B cell (primary cell): Measurements from ENCODE around the gene ISG15. TPM values are rescaled to one million over a fixed set of nuclear protein-coding genes. Genes with fewer than 3 reads are reported as not detected.
A peak's percentile ranks its signal among the peaks of the same experiment; 100 is the strongest.

Source experiments
- ATAC-seq: fragments of 200-7000 bp; cut with Tn5 transposase; one replicate; pipeline ENCODE4 v1.10.0; 2021; ENCODE audit warnings: low read depth, mild to moderate bottlenecking, moderate number of reproducible peaks, moderate library complexity
- CTCF ChIA-PET: fragments of 350-600 bp; sonication (Branson Sonifier 250); formaldehyde crosslinking; loops from one replicate; lab custom pipeline; 2021; ENCODE audit warnings: antibody characterized with exemption, inconsistent platforms; lab: Charles Lee
- POLR2A ChIA-PET: fragments of 350-600 bp; sonication (Branson Sonifier 250); formaldehyde crosslinking; loops from one replicate; lab custom pipeline; 2021; ENCODE audit warnings: antibody characterized with exemption; lab: Charles Lee
- DNase-seq: peaks from one replicate; pipeline ENCODE4 v3.0.0; 2013
- H2AFZ ChIP-seq: 2 replicates; pipeline ENCODE4 v1.6.1; 2012; ENCODE audit warnings: mild to moderate bottlenecking, low read depth, low read length; ENCODE audit not compliant: insufficient read depth, poor library complexity, severe bottlenecking
- H3K27ac ChIP-seq, 2 donors: 1 replicate in 1 of 2; 2 replicates in 1 of 2; pipeline ENCODE4 v1.5.1; 2012 to 2013; ENCODE audit warnings: low read length in 2 of 2, mild to moderate bottlenecking in 2 of 2, moderate library complexity in 1 of 2
- H3K27me3 ChIP-seq, 4 experiments: fragments of 200-600 bp in 1 of 4; sonication (generic) in 1 of 4; replicated peaks in 1 of 4; 1 replicate in 2 of 4; 2 replicates in 2 of 4; pipeline versions ENCODE4 v1.6.1 to v1.7.0; 2013 to 2016; ENCODE audit warnings: low read length in 3 of 4, mild to moderate bottlenecking in 2 of 4, mixed read lengths in 1 of 4, moderate library complexity in 1 of 4; ENCODE audit not compliant: insufficient read depth in 4 of 4, control insufficient read depth in 3 of 4; ENCODE audit errors: control extremely low read depth in 1 of 4
- H3K36me3 ChIP-seq, 2 experiments: replicated peaks in 1 of 2; 1 replicate in 1 of 2; 2 replicates in 1 of 2; pipeline versions ENCODE4 v1.6.1 to v1.7.1; 2013; ENCODE audit warnings: low read length in 1 of 2; ENCODE audit not compliant: insufficient read depth in 2 of 2, control insufficient read depth in 1 of 2; ENCODE audit errors: control extremely low read depth in 1 of 2, extremely low read depth in 1 of 2
- H3K4me1 ChIP-seq, 2 donors: fragments of 200-600 bp in 1 of 2; sonication (generic) in 1 of 2; 1 replicate in 1 of 2; 2 replicates in 1 of 2; pipeline versions ENCODE4 v1.5.1 to v1.6.1; 2013 to 2017; ENCODE audit warnings: low read length in 2 of 2; ENCODE audit not compliant: control insufficient read depth in 2 of 2, insufficient read depth in 2 of 2
- H3K4me2 ChIP-seq: replicated peaks from 2 replicates; pipeline ENCODE3; 2012; ENCODE audit warnings: mild to moderate bottlenecking, low read depth, low read length; ENCODE audit not compliant: poor library complexity, severe bottlenecking
- H3K4me3 ChIP-seq, 5 experiments: fragments of 200-600 bp in 1 of 5; sonication (generic) in 1 of 5; 1 replicate in 3 of 5; 2 replicates in 2 of 5; pipeline versions ENCODE4 v1.5.1 to v1.7.0; 2011 to 2016; ENCODE audit warnings: low read length in 4 of 5, mild to moderate bottlenecking in 4 of 5, low read depth in 2 of 5, control low read depth in 1 of 5, moderate library complexity in 1 of 5; ENCODE audit not compliant: insufficient read depth in 1 of 5; ENCODE audit errors: control extremely low read depth in 1 of 5, extremely low read depth in 1 of 5
- H3K79me2 ChIP-seq: fragments of 200-600 bp; sonication (generic); one replicate; pipeline ENCODE4 v1.6.0; 2016; ENCODE audit warnings: low read length; ENCODE audit not compliant: control insufficient read depth, insufficient read depth
- H3K9ac ChIP-seq: fragments of 200-600 bp; sonication (generic); 2 replicates; pipeline ENCODE4 v1.6.1; 2017; ENCODE audit warnings: mild to moderate bottlenecking, low read length, moderate library complexity
- H3K9me3 ChIP-seq, 3 donors: one replicate each; pipeline versions ENCODE4 v1.6.1 to v1.7.1; 2013; ENCODE audit warnings: low read length in 2 of 3; ENCODE audit not compliant: control insufficient read depth in 2 of 3, insufficient read depth in 1 of 3; ENCODE audit errors: control extremely low read depth in 1 of 3
- H4K20me1 ChIP-seq: 2 replicates; pipeline ENCODE4 v1.6.0; 2012; ENCODE audit warnings: mild to moderate bottlenecking, low read length; ENCODE audit not compliant: insufficient read depth, control insufficient read depth, poor library complexity, severe bottlenecking
- H3K27ac Mint-ChIP-seq: one replicate; pipeline ENCODE4 v1.8.0; 2021; ENCODE audit warnings: mixed read lengths
- H3K27me3 Mint-ChIP-seq: one replicate; pipeline ENCODE4 v1.8.0; 2021; ENCODE audit warnings: mixed read lengths
- H3K4me1 Mint-ChIP-seq: one replicate; pipeline ENCODE4 v1.8.0; 2021; ENCODE audit warnings: mixed read lengths
- H3K4me3 Mint-ChIP-seq: one replicate; pipeline ENCODE4 v1.8.0; 2021; ENCODE audit warnings: mixed read lengths
- H3K9me3 Mint-ChIP-seq: one replicate; pipeline ENCODE4 v1.8.0; 2022; ENCODE audit warnings: mixed read lengths; ENCODE audit not compliant: insufficient read depth
- CTCF ChIP-seq: fragments of 200-600 bp; IDR thresholded peaks from one replicate; pipeline ENCODE4 v1.8.0; 2022; ENCODE audit warnings: antibody characterized with exemption, mild to moderate bottlenecking
- EZH2 ChIP-seq: IDR thresholded peaks from 2 replicates; pipeline ENCODE4 v1.6.1; 2012; ENCODE audit warnings: borderline replicate concordance, low read depth, mild to moderate bottlenecking, moderate library complexity, low read length; ENCODE audit not compliant: insufficient read depth, poor library complexity, severe bottlenecking
- WGBS: methylation state at CpG from one replicate; pipeline ENCODE4 v1.1.5; 2013; ENCODE audit warnings: missing lambda C conversion rate; ENCODE audit not compliant: insufficient coverage; 5-methylcytosine and 5-hydroxymethylcytosine counted together
- intact Hi-C: fragments of 100-400 bp; cut with micrococcal nuclease; formaldehyde crosslinking; loops from one replicate; pipeline ENCODE4 v1.10.0; 2022
- polyA plus RNA-seq: library from polyadenylated mRNA; depleted of rRNA; stranded (reverse); fragments of >200 nt; gene quantifications from 2 replicates; pipeline ENCODE4 v1.2.3, GENCODE V29; 2012
- total RNA-seq, 2 donors: library from RNA; stranded (reverse); fragments of 120-200 nt in 1 of 2; gene quantifications; 1 replicate in 1 of 2; 2 replicates in 1 of 2; pipeline versions ENCODE4 v1.2.3 to v1.2.4, GENCODE V29; 2013 to 2022

Gene ISG15
- total and polyA plus RNA-seq, 2 donors (not counting 1 experiment from before 2014, with no cell fraction given): 28.3 to 91.4 TPM

- WGBS: 9% methylated on average over 20 of the region's 21 CpGs
- Mint-ChIP-seq H3K27ac (no peak overlapping the region), H3K27me3 (peaks cover 30% of the 10 kb centered on the region), H3K9me3 (no peaks in the 10 kb centered on the region), H3K4me1 (peaks cover 23% of the 10 kb centered on the region), H3K4me3 (no peak overlapping the region)
- Histone ChIP-seq H3K79me2 (no peaks in the 10 kb centered on the region), H3K27ac (no peak overlapping the region), H3K4me2 (no peak overlapping the region), H4K20me1 (no peaks in the 10 kb centered on the region), H3K4me3 (no peak overlapping the region), H3K36me3 (no peaks in the 10 kb centered on the region), H2AFZ (no peak overlapping the region), H3K9ac (no peak overlapping the region), H3K9me3 (peaks cover 0 to 17% (median 0%) of the 10 kb centered on the region in 3 donors), H3K4me1 (peaks cover 25 to 38% of the 10 kb centered on the region in 2 donors), H3K27me3 (peaks cover 0 to 63% (median 38%) of the 10 kb centered on the region in 4 experiments)
- intact Hi-C loops: no loop called here
- ATAC-seq: no peak
- CTCF ChIA-PET: interaction anchor here (0.6 to 1.1 kb wide), 2 partner anchors 9 to 571 kb away, joined by 3 read pairs; partner anchors contain the start of gene ISG15
- TF ChIP-seq CTCF (no peak), EZH2 (no peak)
- peak; percentile 41 for DNase-seq
- POLR2A ChIA-PET: no interaction called here
Observed at GRCh38 chr1:1004780-1005697, 8.3 kb upstream of the ISG15 start.
